Fibroblast of skin of right biceps (primary cell): Measurements from ENCODE around the gene MGAT5B.
A peak's percentile ranks its signal among the peaks of the same experiment; 100 is the strongest.

ENCODE experiments used
- DNase-seq: peaks from one replicate; pipeline ENCODE4 v3.0.0-alpha.2; 2013

Gene MGAT5B

GRCh38 chr17:76932402-76933333 lies 64.5 kb downstream of the MGAT5B start:
- no peak for DNase-seq

GRCh38 chr17:76934561-76935320 lies 66.5 kb downstream of the MGAT5B start:
- no peak for DNase-seq

- peak; percentile 42 for DNase-seq
These were observed 67.1 kb downstream of the MGAT5B start for GRCh38 chr17:76935331-76935730.

GRCh38 chr17:76937238-76937637 lies 69.0 kb downstream of the MGAT5B start:
- no peak for DNase-seq

- no peak for DNase-seq
These were observed 69.8 kb downstream of the MGAT5B start for GRCh38 chr17:76938009-76938408.

- DNase-seq: no peak
These were observed 72.1 kb downstream of the MGAT5B start for GRCh38 chr17:76940295-76940694.

- DNase-seq: no peak
These were observed 72.6 kb downstream of the MGAT5B start for GRCh38 chr17:76940738-76941350.

GRCh38 chr17:76943202-76943601 lies 75.0 kb downstream of the MGAT5B start:
- DNase-seq: no peak

GRCh38 chr17:76943781-76944213 lies 75.6 kb downstream of the MGAT5B start:
- DNase-seq: no peak

- DNase-seq: no peak
These were observed 76.3 kb downstream of the MGAT5B start for GRCh38 chr17:76944477-76944876.

- DNase-seq: no peak
These were observed 78.0 kb downstream of the MGAT5B start for GRCh38 chr17:76946111-76946771.

- no peak for DNase-seq
These were observed 78.5 kb downstream of the MGAT5B start for GRCh38 chr17:76946772-76947135.

GRCh38 chr17:76947309-76947708 lies 79.1 kb downstream of the MGAT5B start:
- DNase-seq: no peak

GRCh38 chr17:76947771-76948170 lies 79.6 kb downstream of the MGAT5B start:
- DNase-seq: no peak

- no peak for DNase-seq
These were observed 80.1 kb downstream of the MGAT5B start for GRCh38 chr17:76948301-76948700.

GRCh38 chr17:76948726-76949342 lies 80.6 kb downstream of the MGAT5B start:
- DNase-seq: no peak

GRCh38 chr17:76949913-76950695 lies 81.9 kb downstream of the MGAT5B start:
- no peak for DNase-seq

- no peak for DNase-seq
These were observed 83.2 kb downstream of the MGAT5B start for GRCh38 chr17:76951375-76951905.

GRCh38 chr17:76952402-76952801 lies 84.2 kb downstream of the MGAT5B start:
- DNase-seq: no peak

GRCh38 chr17:76953066-76953465 lies 84.9 kb downstream of the MGAT5B start:
- DNase-seq: no peak

GRCh38 chr17:76953946-76954345 lies 85.7 kb downstream of the MGAT5B start:
- peak; percentile 9 for DNase-seq
